MM.1S (cell line): ENCODE data around the gene TTLL9.

Experiments used
- CTCF ChIP-seq: fragments of 300-600 bp; sonication (generic); IDR thresholded peaks from 2 replicates; pipeline ENCODE4 v1.5.1; 2016; ENCODE audit warnings: antibody characterized with exemption, low read length, mixed read lengths
- EZH2 ChIP-seq: fragments of 300-600 bp; sonication (generic); optimal IDR thresholded peaks from 2 replicates; pipeline ENCODE3; 2017; ENCODE audit warnings: low read depth, mild to moderate bottlenecking, antibody characterized with exemption, low read length, mixed read lengths

GRCh38 chr20:31836853-31837608, 33.4 kb upstream of the TTLL9 start:
- no peak for TF ChIP-seq EZH2
- TF ChIP-seq CTCF = no peak
